Neural cell (in vitro differentiated cells): ENCODE measurements around the gene WNK2. TPM values are rescaled to one million over a fixed set of nuclear protein-coding genes. Genes with fewer than 3 reads are reported as not detected.

ENCODE experiments used
- H2AFZ ChIP-seq: fragments of 200-600, 300-800 bp; sonication (generic), shearing (Covaris generic); 2 replicates; pipeline ENCODE4 v1.6.0; 2014; ENCODE audit warnings: low read depth, mild to moderate bottlenecking, antibody characterized with exemption, low read length, moderate library complexity
- H3F3A ChIP-seq: fragments of 200-600 bp; shearing (Covaris generic); 2 replicates; pipeline ENCODE4 v1.6.1; 2016; ENCODE audit warnings: mild to moderate bottlenecking, moderate library complexity, mixed read lengths, antibody characterized with exemption, low read length; ENCODE audit not compliant: insufficient read depth, poor library complexity, severe bottlenecking
- H3K27ac ChIP-seq: fragments of 200-600, 300-800 bp; sonication (generic), shearing (Covaris generic); 2 replicates; pipeline ENCODE4 v1.5.1; 2014; ENCODE audit warnings: mild to moderate bottlenecking, low read length, moderate library complexity
- H3K27me3 ChIP-seq: fragments of 300-800, 200-600 bp; sonication (generic), shearing (Covaris generic); 2 replicates; pipeline ENCODE4 v1.6.0; 2014; ENCODE audit warnings: mild to moderate bottlenecking, low read depth, low read length, moderate library complexity; ENCODE audit not compliant: insufficient read depth
- H3K36me3 ChIP-seq: fragments of 300-800, 200-600 bp; sonication (generic), shearing (Covaris generic); 2 replicates; pipeline ENCODE4 v1.5.1; 2014; ENCODE audit warnings: mild to moderate bottlenecking, antibody characterized with exemption, low read length, moderate library complexity; ENCODE audit not compliant: insufficient read depth
- H3K4me2 ChIP-seq: fragments of 300-800, 200-600 bp; sonication (generic), shearing (Covaris generic); 2 replicates; pipeline ENCODE4 v1.6.0; 2014; ENCODE audit warnings: mild to moderate bottlenecking, low read length
- H3K4me3 ChIP-seq: fragments of 300-800, 200-600 bp; sonication (generic), shearing (Covaris generic); 2 replicates; pipeline ENCODE4 v1.5.1; 2014; ENCODE audit warnings: mild to moderate bottlenecking, low read length, moderate library complexity
- H3K79me2 ChIP-seq: fragments of 200-600 bp; shearing (Covaris generic); replicated peaks from 2 replicates; pipeline ENCODE4 v1.6.0; 2014; ENCODE audit warnings: mild to moderate bottlenecking, low read length, moderate library complexity; ENCODE audit not compliant: insufficient read depth
- H3K9ac ChIP-seq: fragments of 300-800, 200-600 bp; sonication (generic), shearing (Covaris generic); 2 replicates; pipeline ENCODE4 v1.6.1; 2016; ENCODE audit warnings: mild to moderate bottlenecking, low read length, mixed read lengths
- H3K9me2 ChIP-seq: fragments of 200-600 bp; shearing (Covaris generic); 2 replicates; pipeline ENCODE4 v1.6.1; 2016; ENCODE audit warnings: mild to moderate bottlenecking, low read length, mixed read lengths; ENCODE audit not compliant: insufficient read depth
- H3K9me3 ChIP-seq: fragments of 200-600, 300-800 bp; sonication (generic), shearing (Covaris generic); 2 replicates; pipeline ENCODE4 v1.6.1; 2016; ENCODE audit warnings: mild to moderate bottlenecking, mixed run types, low read length, moderate library complexity, mixed read lengths
- H4K20me1 ChIP-seq: fragments of 200-600 bp; shearing (Covaris generic); 2 replicates; pipeline ENCODE4 v1.6.1; 2016; ENCODE audit warnings: mild to moderate bottlenecking, mixed run types; ENCODE audit not compliant: insufficient read depth
- EP300 ChIP-seq: fragments of 450-650 bp; conservative IDR thresholded peaks from 2 replicates; pipeline ENCODE4 v1.6.1; 2014; ENCODE audit warnings: antibody characterized with exemption, mild to moderate bottlenecking, moderate library complexity; ENCODE audit not compliant: poor library complexity, severe bottlenecking
- EZH2 ChIP-seq: fragments of 200-600, 300-800 bp; shearing (Covaris generic), sonication (generic); IDR thresholded peaks from 2 replicates; pipeline ENCODE4 v1.6.1; 2014; ENCODE audit warnings: antibody characterized with exemption, low read length, borderline replicate concordance, mild to moderate bottlenecking; ENCODE audit not compliant: insufficient read depth, poor library complexity, severe bottlenecking
- MXI1 ChIP-seq: fragments of 450-650 bp; conservative IDR thresholded peaks from 2 replicates; pipeline ENCODE4 v1.6.1; 2014; ENCODE audit warnings: antibody characterized with exemption, mild to moderate bottlenecking; ENCODE audit not compliant: poor library complexity, severe bottlenecking
- POLR2AphosphoS5 ChIP-seq: IDR thresholded peaks from 2 replicates; pipeline ENCODE4 v1.6.1; 2012
- RAD21 ChIP-seq: fragments of 450-650 bp; conservative IDR thresholded peaks from 2 replicates; pipeline ENCODE4 v1.6.1; 2014; ENCODE audit warnings: antibody characterized with exemption, mild to moderate bottlenecking, moderate library complexity
- SMC3 ChIP-seq: fragments of 450-650 bp; conservative IDR thresholded peaks from 2 replicates; pipeline ENCODE4 v1.6.1; 2014; ENCODE audit warnings: antibody characterized with exemption, mild to moderate bottlenecking, moderate library complexity; ENCODE audit not compliant: poor library complexity
- TAF1 ChIP-seq: IDR thresholded peaks from 2 replicates; pipeline ENCODE4 v1.6.1; 2012; ENCODE audit warnings: low read depth
- polyA plus RNA-seq: library from polyadenylated mRNA; depleted of rRNA; stranded (reverse); fragments of >200 nt; gene quantifications from 2 replicates; pipeline ENCODE4 v1.2.3, GENCODE V29; 2014
- TF ChIP-seq, protein P1 (sequence below): IDR thresholded peaks from 2 replicates; pipeline ENCODE4 v1.6.1; 2012; ENCODE audit warnings: borderline replicate concordance
- TF ChIP-seq, protein P2 (sequence below): fragments of 450-650 bp; IDR thresholded peaks from 2 replicates; pipeline ENCODE4 v1.5.1; 2014; ENCODE audit warnings: antibody characterized with exemption, mild to moderate bottlenecking, moderate library complexity; ENCODE audit not compliant: poor library complexity, severe bottlenecking

Gene WNK2
- polyA plus RNA-seq, 1 donor from 2014 or later: 37.1 TPM

- H4K20me1 ChIP-seq: no peaks in the 10 kb centered on the region
- no peak overlapping the region for H3K4me2 ChIP-seq
- H3K9me3 ChIP-seq: no peaks in the 10 kb centered on the region
- no peaks in the 10 kb centered on the region for H3K27me3 ChIP-seq
- H3K36me3 ChIP-seq: no peaks in the 10 kb centered on the region
- no peak overlapping the region for H3K27ac ChIP-seq
- no peaks in the 10 kb centered on the region for H3K79me2 ChIP-seq
- no peaks in the 10 kb centered on the region for H3K9me2 ChIP-seq
- H3F3A ChIP-seq: no peaks in the 10 kb centered on the region
- H3K9ac ChIP-seq: no peak overlapping the region
- H2AFZ ChIP-seq: no peak overlapping the region
- no peak overlapping the region for H3K4me3 ChIP-seq
- TF ChIP-seq POLR2AphosphoS5 (no peak), RAD21 (no peak), MXI1 (no peak), EZH2 (no peak), EP300 (no peak), TAF1 (no peak), SMC3 (no peak)
- TF ChIP-seq, protein P1, sequence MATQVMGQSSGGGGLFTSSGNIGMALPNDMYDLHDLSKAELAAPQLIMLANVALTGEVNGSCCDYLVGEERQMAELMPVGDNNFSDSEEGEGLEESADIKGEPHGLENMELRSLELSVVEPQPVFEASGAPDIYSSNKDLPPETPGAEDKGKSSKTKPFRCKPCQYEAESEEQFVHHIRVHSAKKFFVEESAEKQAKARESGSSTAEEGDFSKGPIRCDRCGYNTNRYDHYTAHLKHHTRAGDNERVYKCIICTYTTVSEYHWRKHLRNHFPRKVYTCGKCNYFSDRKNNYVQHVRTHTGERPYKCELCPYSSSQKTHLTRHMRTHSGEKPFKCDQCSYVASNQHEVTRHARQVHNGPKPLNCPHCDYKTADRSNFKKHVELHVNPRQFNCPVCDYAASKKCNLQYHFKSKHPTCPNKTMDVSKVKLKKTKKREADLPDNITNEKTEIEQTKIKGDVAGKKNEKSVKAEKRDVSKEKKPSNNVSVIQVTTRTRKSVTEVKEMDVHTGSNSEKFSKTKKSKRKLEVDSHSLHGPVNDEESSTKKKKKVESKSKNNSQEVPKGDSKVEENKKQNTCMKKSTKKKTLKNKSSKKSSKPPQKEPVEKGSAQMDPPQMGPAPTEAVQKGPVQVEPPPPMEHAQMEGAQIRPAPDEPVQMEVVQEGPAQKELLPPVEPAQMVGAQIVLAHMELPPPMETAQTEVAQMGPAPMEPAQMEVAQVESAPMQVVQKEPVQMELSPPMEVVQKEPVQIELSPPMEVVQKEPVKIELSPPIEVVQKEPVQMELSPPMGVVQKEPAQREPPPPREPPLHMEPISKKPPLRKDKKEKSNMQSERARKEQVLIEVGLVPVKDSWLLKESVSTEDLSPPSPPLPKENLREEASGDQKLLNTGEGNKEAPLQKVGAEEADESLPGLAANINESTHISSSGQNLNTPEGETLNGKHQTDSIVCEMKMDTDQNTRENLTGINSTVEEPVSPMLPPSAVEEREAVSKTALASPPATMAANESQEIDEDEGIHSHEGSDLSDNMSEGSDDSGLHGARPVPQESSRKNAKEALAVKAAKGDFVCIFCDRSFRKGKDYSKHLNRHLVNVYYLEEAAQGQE: no peak
- TF ChIP-seq, protein P2, sequence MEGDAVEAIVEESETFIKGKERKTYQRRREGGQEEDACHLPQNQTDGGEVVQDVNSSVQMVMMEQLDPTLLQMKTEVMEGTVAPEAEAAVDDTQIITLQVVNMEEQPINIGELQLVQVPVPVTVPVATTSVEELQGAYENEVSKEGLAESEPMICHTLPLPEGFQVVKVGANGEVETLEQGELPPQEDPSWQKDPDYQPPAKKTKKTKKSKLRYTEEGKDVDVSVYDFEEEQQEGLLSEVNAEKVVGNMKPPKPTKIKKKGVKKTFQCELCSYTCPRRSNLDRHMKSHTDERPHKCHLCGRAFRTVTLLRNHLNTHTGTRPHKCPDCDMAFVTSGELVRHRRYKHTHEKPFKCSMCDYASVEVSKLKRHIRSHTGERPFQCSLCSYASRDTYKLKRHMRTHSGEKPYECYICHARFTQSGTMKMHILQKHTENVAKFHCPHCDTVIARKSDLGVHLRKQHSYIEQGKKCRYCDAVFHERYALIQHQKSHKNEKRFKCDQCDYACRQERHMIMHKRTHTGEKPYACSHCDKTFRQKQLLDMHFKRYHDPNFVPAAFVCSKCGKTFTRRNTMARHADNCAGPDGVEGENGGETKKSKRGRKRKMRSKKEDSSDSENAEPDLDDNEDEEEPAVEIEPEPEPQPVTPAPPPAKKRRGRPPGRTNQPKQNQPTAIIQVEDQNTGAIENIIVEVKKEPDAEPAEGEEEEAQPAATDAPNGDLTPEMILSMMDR: no peak
Measured at GRCh38 chr9:93246111-93246510, 62.2 kb downstream of the WNK2 start.

- no peaks in the 10 kb centered on the region for H3F3A ChIP-seq
- H3K27me3 ChIP-seq: no peaks in the 10 kb centered on the region
- H3K4me2 ChIP-seq: no peak overlapping the region
- no peak overlapping the region for H3K9ac ChIP-seq
- no peak overlapping the region for H3K4me3 ChIP-seq
- H3K9me3 ChIP-seq: no peaks in the 10 kb centered on the region
- H3K79me2 ChIP-seq: no peaks in the 10 kb centered on the region
- H3K9me2 ChIP-seq: no peaks in the 10 kb centered on the region
- H3K27ac ChIP-seq: no peak overlapping the region
- no peaks in the 10 kb centered on the region for H4K20me1 ChIP-seq
- TF ChIP-seq EP300 (no peak), POLR2AphosphoS5 (no peak), TAF1 (no peak), EZH2 (no peak), MXI1 (no peak), SMC3 (no peak), RAD21 (no peak)
- TF ChIP-seq, protein P1: no peak
- TF ChIP-seq, protein P2: no peak
- H2AFZ ChIP-seq: no peak overlapping the region
- H3K36me3 ChIP-seq: no peaks in the 10 kb centered on the region
Measured at GRCh38 chr9:93246526-93246925, 62.6 kb downstream of the WNK2 start.
